ENCODE results near the gene PODN.

Gene PODN

DNA sequence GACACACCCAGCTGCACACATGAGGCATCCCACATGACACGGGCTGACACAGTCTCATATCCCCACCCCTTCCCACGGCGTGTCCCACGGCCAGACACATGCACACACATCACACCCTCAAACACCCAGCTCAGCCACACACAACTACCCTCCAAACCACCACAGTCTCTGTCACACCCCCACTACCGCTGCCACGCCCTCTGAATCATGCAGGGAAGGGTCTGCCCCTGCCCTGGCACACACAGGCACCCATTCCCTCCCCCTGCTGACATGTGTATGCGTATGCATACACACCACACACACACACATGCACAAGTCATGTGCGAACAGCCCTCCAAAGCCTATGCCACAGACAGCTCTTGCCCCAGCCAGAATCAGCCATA, 22.6 kb downstream of the PODN start:
- Histone ChIP-seq H3K4me3 (ENCODE audit: low read depth, low read length) (no peak overlapping the region), H3K36me3 (replicated peaks) (no peaks in the 10 kb centered on the region), H3K27ac (no peak overlapping the region), H3K27me3 (replicated peaks) (no peaks in the 10 kb centered on the region)
- no peak for DNase-seq
- in situ Hi-C loops (cut with HindIII; ENCODE audit: low pct_ligation_motif_present, low sequenced_read_pairs), result no loop called here
- TF ChIP-seq, protein P1, sequence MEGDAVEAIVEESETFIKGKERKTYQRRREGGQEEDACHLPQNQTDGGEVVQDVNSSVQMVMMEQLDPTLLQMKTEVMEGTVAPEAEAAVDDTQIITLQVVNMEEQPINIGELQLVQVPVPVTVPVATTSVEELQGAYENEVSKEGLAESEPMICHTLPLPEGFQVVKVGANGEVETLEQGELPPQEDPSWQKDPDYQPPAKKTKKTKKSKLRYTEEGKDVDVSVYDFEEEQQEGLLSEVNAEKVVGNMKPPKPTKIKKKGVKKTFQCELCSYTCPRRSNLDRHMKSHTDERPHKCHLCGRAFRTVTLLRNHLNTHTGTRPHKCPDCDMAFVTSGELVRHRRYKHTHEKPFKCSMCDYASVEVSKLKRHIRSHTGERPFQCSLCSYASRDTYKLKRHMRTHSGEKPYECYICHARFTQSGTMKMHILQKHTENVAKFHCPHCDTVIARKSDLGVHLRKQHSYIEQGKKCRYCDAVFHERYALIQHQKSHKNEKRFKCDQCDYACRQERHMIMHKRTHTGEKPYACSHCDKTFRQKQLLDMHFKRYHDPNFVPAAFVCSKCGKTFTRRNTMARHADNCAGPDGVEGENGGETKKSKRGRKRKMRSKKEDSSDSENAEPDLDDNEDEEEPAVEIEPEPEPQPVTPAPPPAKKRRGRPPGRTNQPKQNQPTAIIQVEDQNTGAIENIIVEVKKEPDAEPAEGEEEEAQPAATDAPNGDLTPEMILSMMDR (IDR thresholded peaks at IDR 0.05; ENCODE audit: low read depth, low read length, missing control alignments), result no peak

DNA sequence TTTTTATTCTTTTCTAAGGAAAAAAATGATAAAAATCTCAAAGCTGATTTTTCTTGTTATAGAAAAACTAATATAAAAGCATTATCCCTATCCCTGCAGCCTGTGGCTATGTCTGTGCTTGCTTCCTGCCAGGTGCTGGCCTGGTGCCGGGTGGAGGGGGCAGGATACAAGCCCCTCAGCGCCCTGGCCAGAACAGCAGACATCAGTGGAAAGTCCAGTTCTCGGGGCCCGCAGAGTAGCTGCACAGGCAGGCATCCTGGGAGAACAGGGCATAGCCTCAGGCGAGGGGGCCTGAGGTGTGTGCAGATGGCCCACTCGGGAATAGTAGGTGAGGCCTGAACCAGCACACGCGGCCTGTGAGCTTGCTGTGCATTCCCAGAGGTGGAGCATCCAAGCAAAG, 23.4 kb downstream of the PODN start:
- Histone ChIP-seq H3K4me3 (ENCODE audit: low read depth, low read length) (no peak overlapping the region), H3K27me3 (replicated peaks) (no peaks in the 10 kb centered on the region), H3K27ac (no peak overlapping the region), H3K36me3 (replicated peaks) (no peaks in the 10 kb centered on the region)
- DNase-seq, result no peak
- TF ChIP-seq, protein P1 (IDR thresholded peaks at IDR 0.05; ENCODE audit: low read depth, low read length, missing control alignments), result no peak
- in situ Hi-C loops (cut with HindIII; ENCODE audit: low pct_ligation_motif_present, low sequenced_read_pairs), result no loop called here

DNA sequence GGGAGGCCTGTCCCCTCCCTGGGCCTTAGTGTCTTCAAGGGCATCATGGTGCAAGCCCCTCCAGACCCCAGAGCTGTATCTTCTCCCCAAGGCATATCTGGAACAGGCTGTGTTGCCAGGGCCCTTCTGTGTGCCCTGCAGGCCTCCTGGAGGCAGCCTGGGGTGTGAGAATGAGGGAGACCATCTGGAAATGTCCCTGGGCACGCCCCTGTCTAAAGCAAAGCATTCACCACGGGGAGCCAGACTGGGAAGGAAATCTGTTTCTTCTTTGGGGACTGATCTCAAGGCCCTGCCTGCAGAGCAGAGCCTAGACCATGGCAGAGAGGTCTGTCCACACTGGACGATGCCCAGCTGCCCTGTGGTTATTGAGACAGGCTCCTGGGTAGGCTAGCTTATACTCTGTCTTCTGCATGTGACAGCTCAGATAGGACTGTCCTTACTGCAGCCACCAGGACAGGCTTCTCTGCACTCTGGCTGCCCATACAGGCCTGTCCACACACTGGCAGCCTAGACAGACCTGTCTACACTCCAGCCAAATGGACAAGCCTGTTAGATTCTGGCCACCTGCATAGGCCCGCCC, 24.6 kb downstream of the PODN start:
- in situ Hi-C loops (cut with HindIII; ENCODE audit: low pct_ligation_motif_present, low sequenced_read_pairs), result no loop called here
- no peak for DNase-seq
- H3K27ac ChIP-seq, result no peak overlapping the region

DNA sequence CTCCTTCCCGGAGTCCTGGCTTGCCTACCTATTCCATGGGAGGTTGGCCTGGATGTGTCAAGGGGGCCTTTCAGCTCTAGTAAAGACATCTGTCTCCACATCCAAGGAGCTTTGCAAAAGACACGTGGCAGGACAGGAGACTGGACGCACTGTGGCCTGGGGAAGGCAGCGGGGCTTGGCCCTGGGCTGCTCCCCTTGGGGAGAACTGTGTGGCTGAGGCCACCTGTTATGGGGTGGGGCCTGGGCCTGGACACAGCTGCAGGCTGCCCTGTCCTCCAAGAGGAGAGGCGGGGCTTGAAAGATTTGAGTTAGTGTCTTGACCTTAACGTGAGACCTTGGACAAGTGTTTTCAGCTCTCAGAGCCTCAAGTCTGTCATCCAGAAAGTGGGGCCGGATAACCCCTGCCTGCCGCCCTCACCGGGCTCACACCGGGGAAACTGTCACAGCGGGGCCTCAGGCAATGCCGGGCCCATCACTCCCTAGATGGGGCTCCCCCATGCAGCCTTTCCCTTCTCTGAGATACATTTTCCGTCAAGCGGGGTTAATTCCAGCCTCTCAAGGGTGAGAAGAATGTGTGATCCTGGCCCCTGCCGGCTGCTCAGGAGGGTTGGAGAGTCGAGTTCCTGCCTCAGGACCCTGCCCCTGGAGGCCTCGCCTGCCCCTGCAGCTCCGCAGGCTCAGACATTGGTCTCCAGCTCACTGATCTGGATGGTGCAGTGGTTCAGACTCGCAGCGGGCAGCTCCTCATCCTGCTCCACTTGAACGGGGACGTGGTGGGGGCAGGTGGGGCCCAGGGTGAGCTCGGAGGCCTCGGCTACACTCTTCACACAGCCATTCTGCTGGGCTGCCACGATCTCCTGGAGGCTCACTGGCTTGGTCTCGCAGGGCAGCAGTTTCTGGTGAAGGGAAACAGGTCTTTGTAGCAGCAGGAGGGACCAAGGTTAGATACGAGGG, 25.6 kb downstream of the PODN start:
- H3K27me3 ChIP-seq (replicated peaks), result no peaks in the 10 kb centered on the region
- in situ Hi-C loops (cut with HindIII; ENCODE audit: low pct_ligation_motif_present, low sequenced_read_pairs), result no loop called here
- no peaks in the 10 kb centered on the region for H3K36me3 ChIP-seq (replicated peaks)
- H3K27ac ChIP-seq, result no peak overlapping the region
- no peak overlapping the region for H3K4me3 ChIP-seq (ENCODE audit: low read depth, low read length)
- TF ChIP-seq, protein P1 (IDR thresholded peaks at IDR 0.05; ENCODE audit: low read depth, low read length, missing control alignments), result no peak
- DNase-seq, result no peak

More for the DNA sequence above, 24.6 kb downstream of the PODN start:
- H3K4me3 ChIP-seq (ENCODE audit: low read depth, low read length), result no peak overlapping the region
- TF ChIP-seq, protein P1 (IDR thresholded peaks at IDR 0.05; ENCODE audit: low read depth, low read length, missing control alignments), result no peak
- H3K36me3 ChIP-seq (replicated peaks), result no peaks in the 10 kb centered on the region
- no peaks in the 10 kb centered on the region for H3K27me3 ChIP-seq (replicated peaks)

DNA sequence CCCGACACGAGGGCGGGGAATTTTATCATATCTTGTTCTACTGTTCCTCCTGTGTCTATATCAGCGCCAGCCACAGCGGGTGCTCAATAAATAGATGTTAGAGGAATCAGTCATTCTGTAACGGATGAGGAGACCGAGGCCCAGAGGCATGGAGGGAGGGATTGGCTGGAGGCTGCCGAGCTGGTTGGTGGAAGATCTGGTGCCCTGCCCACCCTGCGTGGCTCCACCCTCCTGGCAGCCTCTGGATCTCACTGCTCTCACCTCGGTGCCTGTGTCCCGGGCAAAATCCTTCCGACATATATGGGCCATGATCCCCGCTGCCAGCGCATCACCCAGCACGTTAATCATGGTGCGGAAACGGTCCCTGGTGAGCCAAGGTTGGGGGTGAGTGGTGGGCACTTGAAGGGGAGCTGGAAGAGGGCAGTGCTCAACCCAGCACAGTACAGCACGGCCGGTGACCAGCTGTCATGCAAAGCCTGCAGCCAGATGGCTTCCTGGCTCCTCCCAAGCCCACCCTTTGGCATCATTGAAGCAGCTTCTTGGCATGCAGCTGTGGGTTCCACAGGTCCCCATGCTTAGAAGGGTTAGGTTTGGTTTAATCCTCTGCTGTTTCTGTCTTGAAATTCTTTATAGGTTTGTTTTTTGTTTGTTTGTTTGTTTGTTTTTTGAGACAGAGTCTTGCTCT, 26.7 kb downstream of the PODN start:
- in situ Hi-C loops (cut with HindIII; ENCODE audit: low pct_ligation_motif_present, low sequenced_read_pairs), result no loop called here
- TF ChIP-seq, protein P1 (IDR thresholded peaks at IDR 0.05; ENCODE audit: low read depth, low read length, missing control alignments), result no peak
- Histone ChIP-seq H3K27me3 (replicated peaks) (no peaks in the 10 kb centered on the region), H3K27ac (no peak overlapping the region), H3K36me3 (replicated peaks) (no peaks in the 10 kb centered on the region), H3K4me3 (ENCODE audit: low read depth, low read length) (no peak overlapping the region)
- DNase-seq, result no peak
